Activated naive CD8-positive, alpha-beta T cell (primary cell): ENCODE data around the gene S100A13.
A peak's percentile ranks its signal among the peaks of the same experiment; 100 is the strongest.
"Not testable (repeated sequence)": the region's sequence is repeated elsewhere in the genome, so short reads cannot be mapped to it uniquely, and the experiment has no call there.

Source experiments
- H3K27ac Mint-ChIP-seq: one replicate; pipeline ENCODE4 v1.8.0; 2021; ENCODE audit warnings: mixed read lengths
- H3K27me3 Mint-ChIP-seq: one replicate; pipeline ENCODE4 v1.8.0; 2021; ENCODE audit warnings: mixed read lengths
- H3K36me3 Mint-ChIP-seq: one replicate; pipeline ENCODE4 v1.8.0; 2021; ENCODE audit warnings: mixed read lengths
- H3K4me1 Mint-ChIP-seq: one replicate; pipeline ENCODE4 v1.8.0; 2021; ENCODE audit warnings: low read depth, mixed read lengths
- H3K4me3 Mint-ChIP-seq: one replicate; pipeline ENCODE4 v1.8.0; 2021; ENCODE audit warnings: mild to moderate bottlenecking, mixed read lengths
- H3K9me3 Mint-ChIP-seq: one replicate; pipeline ENCODE4 v1.8.0; 2021; ENCODE audit warnings: low read depth, mixed read lengths

The S100A13 gene

DNA sequence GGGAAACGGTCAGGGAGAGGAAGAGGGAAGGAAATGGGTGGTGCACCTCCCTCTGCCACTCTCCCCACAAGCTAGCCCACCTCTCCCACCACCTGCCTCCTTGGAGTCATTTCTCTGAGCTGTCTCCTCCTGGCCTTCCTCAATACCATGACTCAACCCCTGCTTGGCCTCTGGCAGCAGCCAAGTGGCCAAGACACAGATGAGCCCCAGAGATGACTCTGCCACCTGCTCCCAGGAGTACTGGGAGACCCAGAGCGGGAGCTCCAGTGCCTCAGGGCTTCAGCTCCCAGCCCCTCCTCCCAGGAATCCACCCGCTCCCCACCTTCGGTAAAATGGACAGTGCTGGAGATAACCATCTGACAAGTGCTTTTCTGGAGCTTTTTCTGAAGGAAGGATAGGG lies 17.0 kb downstream of the S100A13 start:
- Mint-ChIP-seq H3K9me3 (no peaks in the 10 kb centered on the region), H3K27ac (no peak overlapping the region), H3K4me1 (no peaks in the 10 kb centered on the region), H3K27me3 (no peaks in the 10 kb centered on the region), H3K4me3 (no peak overlapping the region), H3K36me3 (no peaks in the 10 kb centered on the region)

DNA sequence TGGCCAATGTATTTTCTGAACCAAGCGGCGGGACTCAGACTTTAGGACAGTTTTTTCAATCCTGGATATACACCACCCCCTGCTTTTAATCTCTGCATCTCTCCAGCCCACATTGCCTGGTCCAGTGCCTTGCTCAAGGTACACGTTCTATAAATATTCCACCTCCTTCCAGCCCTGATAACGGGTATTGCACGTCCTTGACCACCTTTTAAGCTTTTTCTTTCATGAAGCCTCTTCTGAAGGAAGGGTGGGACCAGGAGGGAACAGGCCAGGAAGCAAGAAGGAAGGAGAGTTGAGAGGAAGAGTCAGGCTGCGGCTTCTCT lies 17.8 kb downstream of the S100A13 start:
- no peaks in the 10 kb centered on the region for H3K4me1 Mint-ChIP-seq
- no peak overlapping the region for H3K4me3 Mint-ChIP-seq
- no peak overlapping the region for H3K27ac Mint-ChIP-seq
- no peaks in the 10 kb centered on the region for H3K9me3 Mint-ChIP-seq
- no peaks in the 10 kb centered on the region for H3K27me3 Mint-ChIP-seq
- no peaks in the 10 kb centered on the region for H3K36me3 Mint-ChIP-seq

DNA sequence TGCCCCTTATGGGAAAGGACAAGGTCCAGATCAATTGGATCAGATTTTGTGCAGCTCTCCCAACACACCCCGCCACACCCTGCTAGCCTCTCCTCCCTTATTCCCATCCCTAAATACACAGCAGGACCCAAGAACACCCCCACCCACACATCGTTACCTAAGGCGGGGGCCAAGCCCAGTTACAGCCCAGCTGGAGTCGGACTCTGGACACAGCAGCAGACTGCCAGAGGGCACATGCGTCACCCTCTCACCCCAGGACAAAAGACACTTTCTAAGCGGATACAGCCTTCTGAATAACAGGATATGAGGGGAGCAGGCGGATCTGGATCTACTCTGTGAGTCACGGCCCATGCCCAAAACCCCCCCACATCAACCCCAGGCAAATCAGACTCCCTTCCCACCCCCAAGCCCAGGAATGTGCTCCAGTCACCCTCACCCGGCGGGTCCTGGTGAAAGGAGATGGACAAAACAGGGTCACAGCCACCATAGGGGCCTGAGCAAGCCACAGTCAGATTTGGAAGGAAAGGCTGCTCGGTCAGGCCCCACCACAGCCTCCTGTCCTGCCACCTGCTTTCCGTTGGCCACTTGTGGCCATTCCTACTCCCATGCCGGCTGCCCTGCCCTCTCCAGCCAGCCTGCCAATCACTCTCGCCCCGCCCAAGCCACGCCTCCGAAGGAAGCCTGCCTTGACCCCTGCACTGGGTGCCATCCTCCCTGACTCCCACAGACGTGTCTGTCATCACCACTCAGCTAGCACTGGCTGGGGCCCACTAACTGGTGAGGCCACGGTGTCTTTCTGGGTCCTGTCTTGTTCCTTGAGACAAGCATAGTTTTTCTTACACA lies 18.3 kb downstream of the S100A13 start:
- Mint-ChIP-seq H3K9me3 (no peaks in the 10 kb centered on the region), H3K4me3 (no peak overlapping the region), H3K27me3 (no peaks in the 10 kb centered on the region), H3K27ac (no peak overlapping the region), H3K36me3 (no peaks in the 10 kb centered on the region), H3K4me1 (no peaks in the 10 kb centered on the region)

DNA sequence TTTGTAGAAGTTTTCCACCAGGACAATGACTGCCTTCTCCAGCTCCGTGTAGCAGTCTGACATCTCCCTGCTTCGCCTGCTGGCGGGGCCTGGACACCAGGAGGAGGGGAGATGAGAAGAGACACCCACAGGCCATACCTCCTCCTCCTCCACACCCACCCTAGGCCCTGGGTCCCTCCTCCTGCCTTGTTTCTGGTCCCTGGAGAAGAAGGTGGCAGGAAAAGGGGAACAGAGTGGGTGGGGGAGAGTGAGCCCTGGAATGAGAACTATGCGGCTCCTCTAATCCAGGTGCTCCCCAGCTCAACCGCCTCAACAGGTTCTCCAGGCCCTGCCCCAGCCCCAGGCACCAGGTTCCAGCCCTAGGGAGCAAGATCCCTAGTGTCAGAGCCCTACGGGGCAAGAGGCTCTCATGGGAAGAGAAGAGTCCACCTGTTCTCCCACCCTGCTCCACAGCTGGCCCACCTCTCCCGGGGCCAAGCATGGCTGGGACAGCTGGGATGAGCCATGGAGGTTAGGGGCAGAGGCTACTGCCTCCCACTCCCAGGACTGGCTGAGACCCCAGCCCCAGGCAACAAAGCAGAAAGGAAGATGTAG lies 19.1 kb downstream of the S100A13 start:
- Mint-ChIP-seq H3K27ac (no peak overlapping the region), H3K27me3 (no peaks in the 10 kb centered on the region), H3K36me3 (no peaks in the 10 kb centered on the region), H3K9me3 (no peaks in the 10 kb centered on the region), H3K4me3 (no peak overlapping the region), H3K4me1 (no peaks in the 10 kb centered on the region)

DNA sequence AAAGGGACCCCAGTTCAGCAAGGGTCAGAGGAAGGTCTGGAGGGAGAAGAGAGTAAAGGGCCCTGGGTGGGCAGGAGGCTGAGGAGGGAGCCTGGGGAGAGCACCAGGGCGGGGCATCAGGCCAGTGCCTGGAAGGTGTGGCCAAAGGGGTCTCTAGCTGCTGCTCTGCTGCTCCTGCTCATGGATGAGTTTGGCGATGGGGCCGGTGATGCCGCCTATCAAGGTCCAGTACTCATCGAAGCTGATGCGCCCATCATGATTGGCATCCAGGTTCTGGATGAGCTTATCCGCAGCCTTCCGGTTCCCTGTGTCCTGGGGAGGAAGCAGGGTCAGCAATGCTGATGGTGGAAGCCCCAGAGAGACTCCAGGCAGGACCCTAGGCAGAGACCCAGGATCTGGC lies 19.9 kb downstream of the S100A13 start:
- Mint-ChIP-seq H3K4me3 (no peak overlapping the region), H3K36me3 (no peaks in the 10 kb centered on the region), H3K9me3 (no peaks in the 10 kb centered on the region), H3K27me3 (no peaks in the 10 kb centered on the region), H3K27ac (no peak overlapping the region), H3K4me1 (peaks cover 3% of the 10 kb centered on the region)

DNA sequence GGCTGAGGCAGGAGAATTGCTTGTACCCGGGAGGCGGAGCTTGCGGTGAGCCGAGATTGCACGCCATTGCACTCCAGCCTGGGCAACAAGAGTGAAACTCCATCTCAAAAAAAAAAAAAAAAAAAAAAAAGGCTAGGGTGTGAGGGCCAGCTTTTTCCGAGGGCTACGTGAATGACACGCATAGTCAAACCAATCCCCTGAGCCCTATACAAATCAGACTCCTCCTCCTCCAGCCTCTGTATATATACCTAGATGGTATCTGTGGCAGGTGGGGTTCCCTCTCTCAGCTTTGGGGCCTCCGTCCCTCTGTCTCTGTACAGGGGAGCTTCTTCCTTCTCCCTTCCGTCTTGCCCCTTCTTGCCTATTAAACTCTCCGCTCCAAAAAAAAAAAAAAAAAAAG lies 21.1 kb downstream of the S100A13 start:
- H3K27ac Mint-ChIP-seq, result no peak overlapping the region

DNA sequence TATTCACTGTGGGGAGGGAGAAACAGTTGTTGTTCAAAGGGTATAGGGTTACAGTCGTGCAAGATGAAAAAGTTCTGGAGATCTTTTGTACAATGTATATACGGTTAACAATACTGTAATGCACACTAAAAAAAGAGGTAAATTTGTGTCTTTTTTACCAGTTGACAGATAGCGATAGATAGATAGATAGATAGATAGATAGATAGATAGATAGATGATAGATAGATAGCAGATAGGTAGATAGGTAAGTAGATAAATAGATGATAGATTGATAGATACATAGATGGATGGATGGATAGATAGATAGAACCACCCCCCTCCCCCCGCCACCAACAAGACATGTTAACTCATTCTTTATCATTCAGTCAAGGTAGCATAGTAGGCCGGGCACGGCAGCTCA lies 24.6 kb downstream of the S100A13 start:
- no peaks in the 10 kb centered on the region for H3K9me3 Mint-ChIP-seq
- no peaks in the 10 kb centered on the region for H3K27me3 Mint-ChIP-seq
- peaks cover 14% of the 10 kb centered on the region for H3K4me1 Mint-ChIP-seq
- H3K27ac Mint-ChIP-seq, result no peak overlapping the region
- no peaks in the 10 kb centered on the region for H3K36me3 Mint-ChIP-seq
- H3K4me3 Mint-ChIP-seq, result no peak overlapping the region

More for the DNA sequence above, 21.1 kb downstream of the S100A13 start:
- no peaks in the 10 kb centered on the region for H3K9me3 Mint-ChIP-seq
- peaks cover 5% of the 10 kb centered on the region for H3K4me1 Mint-ChIP-seq
- H3K4me3 Mint-ChIP-seq, result no peak overlapping the region
- no peaks in the 10 kb centered on the region for H3K36me3 Mint-ChIP-seq
- H3K27me3 Mint-ChIP-seq, result no peaks in the 10 kb centered on the region

DNA sequence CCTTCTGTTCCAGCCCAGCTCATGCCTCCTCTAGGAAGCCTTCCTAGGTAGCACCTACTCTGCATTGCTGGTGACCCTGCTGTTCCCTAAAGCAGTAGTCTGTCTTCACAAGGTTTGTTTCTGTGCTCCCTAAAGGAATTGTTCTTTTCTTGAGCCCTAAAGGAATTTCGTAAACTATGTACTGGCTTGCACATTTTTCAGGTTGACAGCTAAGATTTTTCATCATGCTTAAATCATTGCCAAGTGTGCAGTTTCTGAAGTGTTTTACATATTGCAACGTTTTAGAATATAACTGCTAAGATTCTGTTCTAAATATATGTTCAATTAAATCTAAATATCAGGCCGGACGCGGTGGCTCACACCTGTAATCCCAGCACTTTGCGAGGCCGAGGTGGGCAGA lies 27.5 kb downstream of the S100A13 start:
- Mint-ChIP-seq H3K27me3 (no peaks in the 10 kb centered on the region), H3K9me3 (no peaks in the 10 kb centered on the region), H3K4me1 (peaks cover 23% of the 10 kb centered on the region), H3K4me3 (no peak overlapping the region), H3K36me3 (no peaks in the 10 kb centered on the region), H3K27ac (no peak overlapping the region)

DNA sequence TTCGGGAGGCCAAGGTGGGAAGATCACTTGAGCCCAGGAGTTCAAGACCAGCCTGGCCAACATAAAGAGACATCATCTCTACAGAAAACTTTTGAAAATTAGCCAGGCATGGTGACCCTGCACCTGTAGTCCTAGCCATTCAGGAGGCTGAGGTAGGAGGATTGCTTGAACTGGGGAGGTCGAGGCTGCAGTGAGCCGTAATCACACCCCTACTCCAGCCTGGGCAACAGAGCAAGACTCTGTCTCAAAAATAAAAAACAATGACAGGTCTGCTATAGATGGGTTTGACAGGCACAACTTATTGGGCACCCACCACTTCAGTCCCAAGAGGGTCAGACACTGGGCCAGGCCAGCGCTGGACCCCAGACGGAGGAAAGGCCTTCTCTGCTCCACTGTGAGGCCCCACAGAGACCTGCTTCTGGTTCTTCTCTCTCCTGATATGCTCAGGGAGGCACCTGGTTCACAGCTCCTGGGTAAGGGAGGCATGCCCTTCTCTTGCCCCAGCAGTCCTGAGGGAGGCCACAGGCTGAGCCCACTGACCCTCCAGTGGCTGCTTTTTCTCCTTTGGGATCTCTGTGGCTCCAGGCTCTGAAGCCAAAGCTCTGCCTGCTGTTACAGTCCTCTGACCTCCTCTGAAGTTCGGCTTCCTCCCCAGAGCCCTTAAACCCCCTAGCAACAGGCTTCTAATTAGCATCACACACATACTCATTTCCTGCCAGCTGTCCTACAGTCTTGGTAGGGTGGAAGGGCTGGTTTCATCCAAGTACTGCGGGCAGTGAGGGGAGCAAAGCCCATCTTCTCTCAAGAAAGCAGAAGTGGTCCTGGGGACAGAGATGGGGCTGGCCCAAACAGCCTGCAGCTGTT lies 28.8 kb downstream of the S100A13 start:
- H3K27ac Mint-ChIP-seq, result peak overlapping the region; percentile 34
- no peak overlapping the region for H3K4me3 Mint-ChIP-seq

DNA sequence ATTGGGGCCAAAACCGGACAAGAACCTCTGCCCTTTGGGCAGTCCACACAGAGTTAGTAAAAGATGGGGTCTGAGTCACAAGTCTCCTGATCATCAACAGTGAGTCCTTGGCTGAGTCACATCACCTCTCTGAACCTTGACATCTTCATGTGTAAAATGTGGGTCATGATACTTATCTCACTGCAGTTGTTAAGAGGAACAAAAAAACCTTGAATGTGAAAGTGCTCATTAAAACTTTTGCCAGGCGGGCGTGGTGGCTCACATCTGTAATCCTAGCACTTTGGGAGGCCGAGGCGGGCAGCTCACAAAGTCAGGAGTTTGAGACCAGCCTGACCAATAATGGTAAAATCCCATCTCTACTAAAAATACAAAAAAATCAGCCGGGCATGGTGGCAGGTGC lies 30.1 kb downstream of the S100A13 start:
- H3K4me3 Mint-ChIP-seq, result no peak overlapping the region
- no peak overlapping the region for H3K27ac Mint-ChIP-seq
- no peaks in the 10 kb centered on the region for H3K36me3 Mint-ChIP-seq
- no peaks in the 10 kb centered on the region for H3K9me3 Mint-ChIP-seq
- no peaks in the 10 kb centered on the region for H3K27me3 Mint-ChIP-seq
- peaks cover 20% of the 10 kb centered on the region for H3K4me1 Mint-ChIP-seq

More for the DNA sequence above, 28.8 kb downstream of the S100A13 start:
- Mint-ChIP-seq H3K9me3 (no peaks in the 10 kb centered on the region), H3K27me3 (no peaks in the 10 kb centered on the region), H3K36me3 (no peaks in the 10 kb centered on the region), H3K4me1 (peaks cover 23% of the 10 kb centered on the region)

DNA sequence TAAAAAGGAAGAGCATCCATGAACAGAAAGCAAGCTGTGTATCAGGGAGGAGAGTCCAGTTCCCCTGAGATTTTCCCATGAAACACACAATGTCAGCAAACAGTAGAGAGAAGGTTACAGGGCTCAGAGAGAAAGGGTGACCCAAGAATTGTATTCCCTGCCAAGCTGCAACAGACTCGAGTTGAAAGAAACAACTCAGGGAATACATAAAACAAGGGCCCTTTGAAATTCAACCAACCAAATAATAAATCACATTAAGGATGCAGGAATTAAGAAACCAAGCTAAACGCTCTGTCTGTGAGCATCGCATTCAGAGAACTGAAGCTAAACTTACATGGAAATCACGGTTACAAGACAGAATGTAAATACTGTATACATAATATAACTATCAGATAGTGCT lies 34.6 kb downstream of the S100A13 start:
- Mint-ChIP-seq H3K4me3 (no peak overlapping the region), H3K4me1 (peaks cover 9% of the 10 kb centered on the region), H3K9me3 (no peaks in the 10 kb centered on the region), H3K27me3 (no peaks in the 10 kb centered on the region), H3K36me3 (no peaks in the 10 kb centered on the region), H3K27ac (no peak overlapping the region)

DNA sequence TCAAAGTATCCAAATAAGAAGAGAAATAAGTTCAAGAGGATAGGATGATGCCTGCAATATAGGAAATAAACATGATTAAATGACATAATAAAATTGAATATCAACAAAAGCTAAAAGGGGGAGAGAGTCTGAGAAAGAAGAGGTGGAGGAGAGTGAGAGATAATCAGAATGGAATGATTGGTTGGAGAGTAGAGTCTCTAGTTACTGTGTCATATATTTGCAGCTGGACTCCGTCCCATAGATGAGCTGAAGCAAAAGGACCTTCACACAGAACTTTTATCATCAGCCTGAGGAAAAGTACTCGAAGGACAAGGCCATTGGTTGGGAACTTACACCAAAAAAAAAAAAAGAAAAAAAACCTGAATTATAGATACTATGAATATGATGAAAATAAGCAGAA lies 38.8 kb downstream of the S100A13 start:
- no peaks in the 10 kb centered on the region for H3K36me3 Mint-ChIP-seq
- H3K27me3 Mint-ChIP-seq, result no peaks in the 10 kb centered on the region
- no peaks in the 10 kb centered on the region for H3K9me3 Mint-ChIP-seq
- no peak overlapping the region for H3K27ac Mint-ChIP-seq
- H3K4me3 Mint-ChIP-seq, result no peak overlapping the region
- H3K4me1 Mint-ChIP-seq, result no peaks in the 10 kb centered on the region

DNA sequence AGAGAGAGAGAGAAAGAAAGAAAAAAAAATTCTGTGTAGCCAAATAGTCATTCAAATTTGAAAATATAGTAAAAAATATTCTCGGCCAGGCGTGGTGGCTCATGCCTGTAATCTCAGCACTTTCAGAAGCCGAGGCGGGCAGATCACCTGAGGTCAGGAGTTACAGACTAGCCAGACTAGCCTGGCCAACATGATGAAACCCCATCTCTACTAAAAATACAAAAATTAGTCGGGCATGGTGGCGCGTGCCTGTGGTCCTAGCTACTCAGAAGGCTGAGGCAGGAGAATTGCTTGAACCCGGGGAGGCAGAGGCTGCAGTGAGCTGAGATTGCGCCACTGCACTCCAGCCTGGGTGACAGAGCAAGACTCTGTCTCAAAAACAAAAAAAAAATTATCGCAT lies 39.3 kb downstream of the S100A13 start:
- H3K4me3 Mint-ChIP-seq, H3K27me3 Mint-ChIP-seq, H3K9me3 Mint-ChIP-seq, H3K4me1 Mint-ChIP-seq, H3K36me3 Mint-ChIP-seq, H3K27ac Mint-ChIP-seq: not testable (repeated sequence)

DNA sequence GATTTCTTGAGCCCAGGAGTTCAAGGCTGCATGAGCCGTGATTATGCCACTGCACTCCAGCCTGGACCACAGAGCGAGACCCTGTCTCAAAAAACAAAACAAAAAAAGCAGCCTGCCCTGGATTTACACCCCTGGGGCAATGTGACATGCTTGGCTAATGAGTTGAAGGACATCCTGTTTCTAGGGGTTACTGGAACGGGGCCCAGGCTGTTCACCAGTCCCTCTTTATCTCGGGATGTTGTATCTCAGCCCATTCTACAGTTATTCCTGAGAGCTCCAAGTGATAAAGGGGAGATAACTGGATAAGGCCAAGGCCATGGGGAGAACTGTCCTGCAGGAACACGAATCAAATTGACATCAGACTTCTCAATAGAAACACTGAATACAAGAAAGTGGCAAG lies 40.0 kb downstream of the S100A13 start:
- Mint-ChIP-seq H3K27ac (no peak overlapping the region), H3K9me3 (no peaks in the 10 kb centered on the region), H3K4me1 (no peaks in the 10 kb centered on the region), H3K36me3 (no peaks in the 10 kb centered on the region), H3K27me3 (no peaks in the 10 kb centered on the region), H3K4me3 (no peak overlapping the region)

DNA sequence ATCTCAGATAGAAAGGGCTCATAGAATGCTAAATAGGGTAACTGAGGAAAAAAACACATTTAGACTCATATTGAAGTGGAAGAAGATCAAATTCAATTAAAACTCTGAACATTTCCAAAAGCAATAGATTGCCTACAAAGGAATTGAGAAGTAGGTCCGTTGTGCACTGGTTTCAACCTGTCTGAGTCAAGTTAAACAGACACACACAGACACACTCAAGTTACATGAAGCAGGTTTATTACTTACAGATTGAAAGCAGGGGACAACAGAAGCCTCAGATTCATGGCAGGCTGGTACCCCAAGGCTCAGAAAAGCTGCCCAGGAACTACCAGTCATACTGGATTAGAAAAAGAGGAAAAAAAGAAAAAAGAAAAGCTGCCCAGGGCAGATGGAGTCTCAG lies 41.0 kb downstream of the S100A13 start:
- no peaks in the 10 kb centered on the region for H3K4me1 Mint-ChIP-seq
- H3K9me3 Mint-ChIP-seq, result no peaks in the 10 kb centered on the region
- no peak overlapping the region for H3K4me3 Mint-ChIP-seq
- H3K27ac Mint-ChIP-seq, result no peak overlapping the region
- H3K27me3 Mint-ChIP-seq, result no peaks in the 10 kb centered on the region
- no peaks in the 10 kb centered on the region for H3K36me3 Mint-ChIP-seq
